Measurements from ENCODE around the gene SLMAP.

Gene SLMAP

GRCh38 chr3:57893156-57893555 is 137.0 kb downstream of the SLMAP start:
- no peak for DNase-seq (ENCODE audit: low spot score)

GRCh38 chr3:57893668-57894067 is 137.6 kb downstream of the SLMAP start:
- DNase-seq (ENCODE audit: low spot score): no peak

GRCh38 chr3:57896031-57896430 is 139.9 kb downstream of the SLMAP start:
- no peak for DNase-seq (ENCODE audit: low spot score)

- no peak for DNase-seq (ENCODE audit: low spot score)
Observed at GRCh38 chr3:57896691-57897090, 140.6 kb downstream of the SLMAP start.

GRCh38 chr3:57900786-57901185 is 144.7 kb downstream of the SLMAP start:
- no peak for DNase-seq (ENCODE audit: low spot score)

- no peak for DNase-seq (ENCODE audit: low spot score)
Observed at GRCh38 chr3:57903124-57903890, 147.2 kb downstream of the SLMAP start.

GRCh38 chr3:57910990-57911389 is 154.9 kb downstream of the SLMAP start:
- DNase-seq (ENCODE audit: low spot score): no peak

- DNase-seq (ENCODE audit: low spot score): no peak
Observed at GRCh38 chr3:57911593-57911992, 155.5 kb downstream of the SLMAP start.

GRCh38 chr3:57917601-57918000 is 161.5 kb downstream of the SLMAP start:
- no peak for DNase-seq (ENCODE audit: low spot score)

- no peak for DNase-seq (ENCODE audit: low spot score)
Observed at GRCh38 chr3:57918123-57918837, 162.2 kb downstream of the SLMAP start.

- DNase-seq (ENCODE audit: low spot score): no peak
Observed at GRCh38 chr3:57919987-57920386, 163.9 kb downstream of the SLMAP start.

GRCh38 chr3:57923101-57923500 is 167.0 kb downstream of the SLMAP start:
- DNase-seq (ENCODE audit: low spot score): no peak

GRCh38 chr3:57923752-57924151 is 167.6 kb downstream of the SLMAP start:
- DNase-seq (ENCODE audit: low spot score): no peak

GRCh38 chr3:57927166-57927565 is 171.1 kb downstream of the SLMAP start:
- no peak for DNase-seq (ENCODE audit: low spot score)

GRCh38 chr3:57927916-57928315 is 171.8 kb downstream of the SLMAP start:
- no peak for DNase-seq (ENCODE audit: low spot score)

- no peak for DNase-seq (ENCODE audit: low spot score)
Observed at GRCh38 chr3:57928511-57928910, 172.4 kb downstream of the SLMAP start.

- DNase-seq (ENCODE audit: low spot score): no peak
Observed at GRCh38 chr3:57929988-57930387, 173.9 kb downstream of the SLMAP start.

- DNase-seq (ENCODE audit: low spot score): no peak
Observed at GRCh38 chr3:57933602-57934001, 177.5 kb downstream of the SLMAP start.

GRCh38 chr3:57934373-57934772 is 178.3 kb downstream of the SLMAP start:
- no peak for DNase-seq (ENCODE audit: low spot score)

- DNase-seq (ENCODE audit: low spot score): no peak
Observed at GRCh38 chr3:57935539-57935938, 179.4 kb downstream of the SLMAP start.

- no peak for DNase-seq (ENCODE audit: low spot score)
Observed at GRCh38 chr3:57937092-57937491, 181.0 kb downstream of the SLMAP start.

GRCh38 chr3:57939775-57940174 is 183.7 kb downstream of the SLMAP start:
- DNase-seq (ENCODE audit: low spot score): no peak

GRCh38 chr3:57942388-57942787 is 186.3 kb downstream of the SLMAP start:
- DNase-seq (ENCODE audit: low spot score): no peak

GRCh38 chr3:57942872-57943283 is 186.8 kb downstream of the SLMAP start:
- DNase-seq (ENCODE audit: low spot score): no peak

Data from ecto neural progenitor cell (in vitro differentiated cells).